Naive thymus-derived CD4-positive, alpha-beta T cell (primary cell): ENCODE data around the gene ORC5. TPM values are rescaled to one million over a fixed set of nuclear protein-coding genes. Genes with fewer than 3 reads are reported as not detected.

Experiments used
- ATAC-seq: fragments of 150-1000 bp; cut with Tn5 transposase; 2 replicates; pipeline ENCODE4 v1.10.0; 2021; ENCODE audit warnings: mild to moderate bottlenecking, moderate library complexity
- CTCF ChIA-PET: fragments of 350-600 bp; sonication (Branson Sonifier 250); formaldehyde crosslinking; loops from one replicate; lab custom pipeline; 2021; ENCODE audit warnings: antibody characterized with exemption; lab: Charles Lee
- POLR2A ChIA-PET: fragments of 350-600 bp; sonication (Branson Sonifier 250); formaldehyde crosslinking; loops from one replicate; lab custom pipeline; 2021; ENCODE audit warnings: antibody characterized with exemption, inconsistent platforms; lab: Charles Lee
- DNase-seq, 9 donors: peaks; one replicate each; pipeline versions ENCODE4 v3.0.0 to v3.0.0-alpha.2; 2020 to 2022; ENCODE audit warnings: mixed read lengths in 1 of 9
- H3K27ac ChIP-seq: one replicate; pipeline ENCODE4 v1.7.0; 2013; ENCODE audit warnings: mild to moderate bottlenecking, low read depth, low read length, moderate library complexity
- H3K27me3 ChIP-seq, 2 donors: one replicate each; pipeline ENCODE4 v1.7.0; 2013; ENCODE audit warnings: low read length in 2 of 2, mild to moderate bottlenecking in 2 of 2, moderate library complexity in 2 of 2; ENCODE audit not compliant: control insufficient read depth in 2 of 2, insufficient read depth in 2 of 2
- H3K36me3 ChIP-seq, 3 experiments: 1 replicate in 2 of 3; 2 replicates in 1 of 3; pipeline ENCODE4 v1.7.0; 2013; ENCODE audit warnings: low read length in 3 of 3, mild to moderate bottlenecking in 3 of 3, moderate library complexity in 1 of 3; ENCODE audit not compliant: insufficient read depth in 3 of 3, control insufficient read depth in 2 of 3
- H3K4me1 ChIP-seq, 2 donors: one replicate each; pipeline ENCODE4 v1.7.0; 2013; ENCODE audit warnings: low read length in 2 of 2, mild to moderate bottlenecking in 2 of 2, moderate library complexity in 1 of 2; ENCODE audit not compliant: control insufficient read depth in 2 of 2, insufficient read depth in 2 of 2
- H3K4me3 ChIP-seq: 2 replicates; pipeline ENCODE4 v1.7.0; 2013; ENCODE audit warnings: mild to moderate bottlenecking, low read length
- H3K9me3 ChIP-seq, 3 experiments: 1 replicate in 2 of 3; 2 replicates in 1 of 3; pipeline ENCODE4 v1.7.0; 2013; ENCODE audit warnings: low read length in 3 of 3; ENCODE audit not compliant: control insufficient read depth in 2 of 3
- H3K27ac Mint-ChIP-seq, 9 donors: one replicate each; pipeline ENCODE4 v1.8.0; 2020 to 2022; ENCODE audit warnings: mixed read lengths in 9 of 9, mild to moderate bottlenecking in 8 of 9, moderate library complexity in 5 of 9, inconsistent platforms in 2 of 9
- H3K27me3 Mint-ChIP-seq, 5 donors: one replicate each; pipeline ENCODE4 v1.8.0; 2021 to 2022; ENCODE audit warnings: mixed read lengths in 5 of 5, mild to moderate bottlenecking in 1 of 5
- H3K36me3 Mint-ChIP-seq, 5 donors: one replicate each; pipeline ENCODE4 v1.8.0; 2020 to 2022; ENCODE audit warnings: mixed read lengths in 5 of 5, mild to moderate bottlenecking in 3 of 5, inconsistent platforms in 1 of 5
- H3K4me1 Mint-ChIP-seq, 7 donors: one replicate each; pipeline ENCODE4 v1.8.0; 2020 to 2022; ENCODE audit warnings: mixed read lengths in 7 of 7, mild to moderate bottlenecking in 3 of 7, inconsistent platforms in 1 of 7
- H3K4me3 Mint-ChIP-seq, 10 donors: one replicate each; pipeline ENCODE4 v1.8.0; 2020 to 2022; ENCODE audit warnings: mild to moderate bottlenecking in 10 of 10, mixed read lengths in 10 of 10, moderate library complexity in 6 of 10, inconsistent platforms in 2 of 10
- H3K9me3 Mint-ChIP-seq, 11 donors: one replicate each; pipeline ENCODE4 v1.8.0; 2020 to 2022; ENCODE audit warnings: mixed read lengths in 11 of 11, mild to moderate bottlenecking in 4 of 11, inconsistent platforms in 1 of 11, moderate library complexity in 1 of 11
- intact Hi-C, 2 donors: fragments of 100-400 bp; cut with micrococcal nuclease; formaldehyde crosslinking; loops; one replicate each; pipeline ENCODE4 v1.15.1; 2023
- polyA plus RNA-seq, 2 donors: library from polyadenylated mRNA; unstranded; fragments of 300-500 nt; fragmentation: Illumina TruSeq; gene quantifications; one replicate each; pipeline ENCODE4 v1.2.3, GENCODE V29; 2021
- total RNA-seq, 6 experiments: library from RNA in 5 of 6; stranded (reverse) in 5 of 6; gene quantifications; 1 replicate in 5 of 6; 2 replicates in 1 of 6; pipeline ENCODE4 v1.2.3 and lab custom pipeline; 2021 to 2026

ORC5 gene
- total and polyA plus RNA-seq, 7 experiments from 2014 or later = 15.9 to 30.3 (median 25.4) TPM

DNA sequence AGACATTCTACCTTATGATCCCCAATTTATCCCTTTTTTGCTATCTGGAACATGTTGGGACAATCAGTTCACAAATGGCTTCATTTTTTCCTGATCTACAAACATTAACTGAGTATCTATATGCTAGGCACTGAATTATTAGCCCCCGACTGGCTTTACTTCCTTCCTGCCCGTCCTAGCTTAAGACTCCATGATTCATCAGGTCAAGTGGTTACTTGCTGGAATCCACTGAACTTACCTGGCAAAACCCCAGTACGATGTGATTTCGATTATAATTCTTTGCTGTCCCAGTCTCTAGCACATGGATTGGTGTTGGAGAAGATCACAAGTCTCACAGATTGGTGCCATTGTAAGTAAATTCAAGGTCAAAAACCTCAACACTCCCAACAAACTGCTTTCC lies 77.1 kb downstream of the ORC5 start:
- Mint-ChIP-seq H3K4me1 (peaks cover 0 to under 1% (median 0%) of the 10 kb centered on the region in 7 donors), H3K36me3 (peaks cover 19 to 50% (median 22%) of the 10 kb centered on the region in 5 donors), H3K27me3 (no peaks in the 10 kb centered on the region), H3K4me3 (no peak overlapping the region), H3K27ac (no peak overlapping the region), H3K9me3 (peaks cover 0 to 11% (median 0%) of the 10 kb centered on the region in 11 donors)
- intact Hi-C loops = no loop called here
- Histone ChIP-seq H3K4me1 (no peaks in the 10 kb centered on the region), H3K27me3 (no peaks in the 10 kb centered on the region), H3K4me3 (no peak overlapping the region), H3K9me3 (no peaks in the 10 kb centered on the region), H3K36me3 (peaks cover 4 to 54% (median 11%) of the 10 kb centered on the region in 3 experiments), H3K27ac (no peak overlapping the region)
- ChIA-PET POLR2A (no interaction called here), CTCF (interaction anchor here (0.6 kb wide), 1 partner anchor 103 kb away, joined by 7 read pairs; no protein-coding TSS in a partner anchor)
- ATAC-seq (no peak), DNase-seq (no peak)

DNA sequence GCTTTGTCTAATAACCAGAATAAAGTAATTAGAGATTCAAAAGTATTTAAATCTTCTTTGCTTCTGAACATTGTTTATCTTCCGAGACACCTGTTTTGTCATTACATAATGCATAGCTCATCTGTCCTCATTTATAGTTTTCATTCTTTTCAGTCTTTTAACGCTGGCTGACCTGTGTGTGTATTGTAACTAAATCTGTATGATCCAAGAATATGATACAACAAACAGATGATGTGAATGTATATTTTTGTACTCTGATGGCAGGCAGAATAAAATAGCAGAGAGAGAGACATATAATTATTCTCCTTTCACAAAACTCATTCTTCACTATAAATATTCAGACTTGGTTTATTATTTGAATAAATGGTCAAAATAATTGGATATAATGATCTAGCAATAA lies 80.6 kb downstream of the ORC5 start:
- POLR2A ChIA-PET = no interaction called here
- Mint-ChIP-seq H3K9me3 (peaks cover 0 to 14% (median 2%) of the 10 kb centered on the region in 11 donors), H3K27ac (no peak overlapping the region), H3K27me3 (no peaks in the 10 kb centered on the region), H3K4me3 (no peak overlapping the region), H3K4me1 (no peaks in the 10 kb centered on the region), H3K36me3 (peaks cover 25 to 70% (median 34%) of the 10 kb centered on the region in 5 donors)
- H3K4me1 ChIP-seq = no peaks in the 10 kb centered on the region
- H3K36me3 ChIP-seq = peaks cover 4 to 33% (median 11%) of the 10 kb centered on the region in 3 experiments
- CTCF ChIA-PET = no interaction called here
- intact Hi-C loops = no loop called here
- H3K27ac ChIP-seq = no peak overlapping the region
- no peak for ATAC-seq
- no peaks in the 10 kb centered on the region for H3K27me3 ChIP-seq
- DNase-seq = no peak
- H3K4me3 ChIP-seq = no peak overlapping the region
- H3K9me3 ChIP-seq = no peaks in the 10 kb centered on the region

DNA sequence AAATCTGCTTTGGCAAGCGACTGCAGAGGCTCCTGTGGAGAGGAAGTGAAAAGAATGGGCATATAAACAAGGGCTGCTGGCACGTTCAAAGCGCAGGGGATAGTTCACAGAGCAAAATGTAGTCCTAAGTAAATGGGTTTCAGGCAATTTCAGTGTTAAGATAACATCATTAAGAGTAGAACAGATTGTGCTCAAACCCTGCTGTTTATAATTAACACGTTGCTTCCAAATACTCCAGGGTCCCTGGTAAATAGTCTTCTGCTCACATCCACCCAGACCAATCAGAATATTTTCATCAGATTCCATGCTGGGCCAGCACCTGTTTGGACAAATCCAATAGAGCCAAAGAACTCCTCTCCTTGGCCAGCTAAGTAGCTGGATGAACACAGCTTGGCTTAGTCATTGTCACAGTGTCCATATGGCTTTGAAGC lies 81.4 kb downstream of the ORC5 start:
- H3K4me1 ChIP-seq = no peaks in the 10 kb centered on the region
- H3K27ac ChIP-seq = no peak overlapping the region
- POLR2A ChIA-PET = no interaction called here
- peaks cover 4 to 32% (median 11%) of the 10 kb centered on the region in 3 experiments for H3K36me3 ChIP-seq
- ATAC-seq (no peak), DNase-seq (no peak)
- no peaks in the 10 kb centered on the region for H3K27me3 Mint-ChIP-seq
- no peak overlapping the region for H3K4me3 ChIP-seq
- no peak overlapping the region for H3K27ac Mint-ChIP-seq
- H3K9me3 ChIP-seq = no peaks in the 10 kb centered on the region
- CTCF ChIA-PET = no interaction called here
- no peak overlapping the region for H3K4me3 Mint-ChIP-seq
- intact Hi-C loops = no loop called here
- H3K4me1 Mint-ChIP-seq = no peaks in the 10 kb centered on the region
- H3K36me3 Mint-ChIP-seq = peaks cover 25 to 70% (median 40%) of the 10 kb centered on the region in 5 donors
- H3K27me3 ChIP-seq = no peaks in the 10 kb centered on the region
- H3K9me3 Mint-ChIP-seq = peaks cover 0 to 20% (median 7%) of the 10 kb centered on the region in 11 donors

DNA sequence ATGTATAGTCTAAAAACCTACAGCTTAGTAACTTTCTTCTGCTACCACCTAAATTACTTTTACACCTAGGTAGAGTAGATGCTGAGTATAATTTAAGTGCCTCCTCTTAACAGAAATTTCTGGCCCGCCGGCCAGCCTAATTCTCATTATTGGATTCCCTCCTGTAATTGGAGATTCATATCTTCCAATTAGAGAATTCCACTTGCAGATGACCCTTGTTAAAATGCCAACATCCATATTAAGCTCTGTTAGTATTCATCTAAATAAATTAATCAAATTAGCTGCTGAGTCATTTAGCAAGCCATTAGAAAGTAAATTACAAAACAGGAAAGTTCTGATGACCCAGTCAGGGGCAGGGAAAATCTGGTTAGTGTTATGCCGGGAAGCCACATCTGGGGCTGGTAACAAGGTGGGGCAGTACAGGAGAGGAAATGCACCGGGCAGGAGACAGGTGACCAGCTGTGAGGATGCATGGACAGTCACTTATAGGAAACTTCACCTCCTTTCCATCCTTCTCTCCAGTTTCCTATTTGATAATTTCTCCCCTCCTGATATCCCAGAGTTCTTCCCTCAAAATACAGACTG lies 82.8 kb downstream of the ORC5 start:
- Mint-ChIP-seq H3K27ac (no peak overlapping the region), H3K36me3 (peaks cover 11 to 55% (median 40%) of the 10 kb centered on the region in 5 donors), H3K9me3 (peaks cover 0 to 26% (median 10%) of the 10 kb centered on the region in 11 donors), H3K27me3 (no peaks in the 10 kb centered on the region), H3K4me3 (no peak overlapping the region), H3K4me1 (no peaks in the 10 kb centered on the region)
- no peak for DNase-seq
- Histone ChIP-seq H3K27me3 (no peaks in the 10 kb centered on the region), H3K27ac (no peak overlapping the region), H3K9me3 (no peaks in the 10 kb centered on the region), H3K4me1 (no peaks in the 10 kb centered on the region), H3K36me3 (peaks cover 0 to 19% (median 4%) of the 10 kb centered on the region in 3 experiments), H3K4me3 (no peak overlapping the region)
- ATAC-seq = no peak
- intact Hi-C loops = no loop called here
- CTCF ChIA-PET = no interaction called here
- POLR2A ChIA-PET = no interaction called here

DNA sequence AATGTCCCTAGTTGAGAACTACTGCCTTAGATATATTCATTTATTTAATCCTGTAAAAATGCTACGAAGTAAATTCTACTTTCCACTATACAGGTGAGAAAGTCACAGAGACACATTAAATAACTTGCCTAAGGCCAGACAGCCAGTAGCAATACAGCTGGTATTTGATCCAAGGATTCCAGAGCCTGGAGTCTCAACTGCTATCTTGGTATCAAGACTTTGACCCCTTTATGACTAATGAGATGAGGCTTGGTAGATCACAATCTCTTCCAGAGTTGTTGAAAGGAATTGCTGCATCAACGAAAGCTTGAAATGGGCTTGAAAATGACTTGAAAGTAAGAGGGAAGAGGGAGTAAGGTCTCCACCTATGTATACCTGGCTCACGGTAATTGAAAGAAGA lies 83.3 kb downstream of the ORC5 start:
- DNase-seq (no peak), ATAC-seq (no peak)
- CTCF ChIA-PET = no interaction called here

DNA sequence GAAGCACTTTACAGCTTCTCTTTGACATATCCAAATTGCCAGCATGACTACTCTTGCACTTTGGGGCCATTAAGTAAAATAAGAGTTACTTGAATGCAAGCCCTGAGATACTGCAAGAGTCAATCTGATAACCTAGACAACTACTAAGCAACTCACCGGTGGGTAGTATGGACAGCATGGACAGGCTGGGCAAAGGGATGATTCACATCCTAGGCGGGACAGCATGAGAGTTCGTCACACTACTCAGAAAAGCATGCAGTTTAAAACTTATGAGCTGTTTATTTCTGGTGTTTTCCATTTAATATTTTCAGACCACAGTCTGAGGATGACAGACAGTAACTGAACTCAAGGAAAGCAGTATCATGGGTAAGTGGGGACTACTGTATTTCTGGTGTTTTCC lies 84.0 kb downstream of the ORC5 start:
- H3K36me3 Mint-ChIP-seq = peaks cover 10 to 43% (median 32%) of the 10 kb centered on the region in 5 donors
- H3K9me3 Mint-ChIP-seq = peaks cover 0 to 27% (median 10%) of the 10 kb centered on the region in 11 donors
- H3K4me3 ChIP-seq = no peak overlapping the region
- no peaks in the 10 kb centered on the region for H3K4me1 ChIP-seq
- no peaks in the 10 kb centered on the region for H3K4me1 Mint-ChIP-seq
- H3K4me3 Mint-ChIP-seq = no peak overlapping the region
- ATAC-seq (no peak), DNase-seq (no peak)
- intact Hi-C loops = no loop called here
- no peaks in the 10 kb centered on the region for H3K9me3 ChIP-seq
- no peak overlapping the region for H3K27ac ChIP-seq
- POLR2A ChIA-PET = no interaction called here
- no peaks in the 10 kb centered on the region for H3K27me3 ChIP-seq
- H3K27ac Mint-ChIP-seq = no peak overlapping the region
- H3K36me3 ChIP-seq = peaks cover 0 to 17% (median 4%) of the 10 kb centered on the region in 3 experiments
- CTCF ChIA-PET = interaction anchor here (0.6 kb wide), 1 partner anchor 593 kb away, joined by 3 read pairs; no protein-coding TSS in a partner anchor
- no peaks in the 10 kb centered on the region for H3K27me3 Mint-ChIP-seq

More for the DNA sequence above, 83.3 kb downstream of the ORC5 start:
- no peaks in the 10 kb centered on the region for H3K27me3 ChIP-seq
- Mint-ChIP-seq H3K27ac (no peak overlapping the region), H3K9me3 (peaks cover 0 to 26% (median 10%) of the 10 kb centered on the region in 11 donors), H3K27me3 (no peaks in the 10 kb centered on the region), H3K4me3 (no peak overlapping the region), H3K4me1 (no peaks in the 10 kb centered on the region), H3K36me3 (peaks cover 10 to 50% (median 38%) of the 10 kb centered on the region in 5 donors)
- H3K4me1 ChIP-seq = no peaks in the 10 kb centered on the region
- peaks cover 0 to 19% (median 4%) of the 10 kb centered on the region in 3 experiments for H3K36me3 ChIP-seq
- intact Hi-C loops = no loop called here
- no peak overlapping the region for H3K4me3 ChIP-seq
- H3K27ac ChIP-seq = no peak overlapping the region
- H3K9me3 ChIP-seq = no peaks in the 10 kb centered on the region
- POLR2A ChIA-PET = no interaction called here

DNA sequence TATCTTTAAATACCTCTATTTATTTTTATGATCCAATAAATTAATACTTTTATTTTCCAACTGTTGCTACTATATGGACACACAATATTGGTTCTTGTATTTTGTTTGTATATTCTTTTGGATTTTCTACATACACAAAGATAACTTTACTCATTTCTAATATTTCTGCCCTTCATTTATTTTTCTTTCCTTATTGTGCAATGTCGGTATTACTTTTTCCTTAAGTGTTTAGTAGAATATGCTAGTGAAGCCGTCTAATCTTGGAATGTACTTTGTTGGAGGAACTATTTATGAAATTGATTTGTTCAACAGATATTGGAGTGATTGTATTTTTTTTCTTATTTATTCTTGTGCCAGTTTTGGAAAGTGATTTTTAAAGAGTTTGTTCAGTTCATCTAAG lies 94.0 kb downstream of the ORC5 start:
- H3K9me3 Mint-ChIP-seq = peaks cover 0 to 7% (median 2%) of the 10 kb centered on the region in 11 donors
- no peak overlapping the region for H3K27ac Mint-ChIP-seq
- no peaks in the 10 kb centered on the region for H3K4me1 Mint-ChIP-seq
- no peak overlapping the region for H3K27ac ChIP-seq
- H3K36me3 ChIP-seq = no peaks in the 10 kb centered on the region
- ATAC-seq (no peak), DNase-seq (no peak)
- peaks cover 0 to 18% (median 3%) of the 10 kb centered on the region in 5 donors for H3K27me3 Mint-ChIP-seq
- no peak overlapping the region for H3K4me3 Mint-ChIP-seq
- no peaks in the 10 kb centered on the region for H3K36me3 Mint-ChIP-seq
- peaks cover 0 to 3% of the 10 kb centered on the region in 2 donors for H3K27me3 ChIP-seq
- intact Hi-C loops = no loop called here
- ChIA-PET CTCF (no interaction called here), POLR2A (no interaction called here)
- H3K4me1 ChIP-seq = no peaks in the 10 kb centered on the region
- H3K4me3 ChIP-seq = no peak overlapping the region
- no peaks in the 10 kb centered on the region for H3K9me3 ChIP-seq
